GM18873 (cell line): ENCODE results near the gene FBXO27.
"Not testable (repeated sequence)": the region's sequence is repeated elsewhere in the genome, so short reads cannot be mapped to it uniquely, and the experiment has no call there.

Experiments used
- ATAC-seq: cut with Tn5 transposase; IDR thresholded peaks from one replicate; pipeline ENCODE4 v1.9.1; 2021; ENCODE audit warnings: mild to moderate bottlenecking, moderate library complexity, moderate number of reproducible peaks; ENCODE audit not compliant: unreplicated experiment, low FRiP score

The FBXO27 gene

GRCh38 chr19:39046037-39046821 is 13.9 kb upstream of the FBXO27 start:
- no peak for ATAC-seq

DNA sequence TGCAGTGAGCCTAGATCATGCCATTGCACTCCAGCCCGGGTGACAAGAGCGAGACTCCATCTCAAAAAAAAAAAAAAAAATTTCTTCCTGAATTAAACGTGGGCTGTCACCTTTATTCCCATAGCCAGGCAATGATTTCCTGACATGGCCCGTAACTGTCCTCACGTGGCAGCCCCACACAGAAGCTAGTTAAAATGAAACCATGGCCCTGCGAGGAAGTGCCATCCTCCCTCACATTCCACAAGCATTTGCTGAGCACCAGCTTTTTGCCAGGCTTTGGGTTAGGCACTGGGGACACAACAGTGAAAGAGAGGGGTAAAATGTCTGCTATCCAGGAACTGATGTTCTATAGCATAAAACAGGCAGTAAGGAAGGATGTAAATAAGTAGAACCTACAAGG is 13.2 kb upstream of the FBXO27 start:
- ATAC-seq, result no peak

DNA sequence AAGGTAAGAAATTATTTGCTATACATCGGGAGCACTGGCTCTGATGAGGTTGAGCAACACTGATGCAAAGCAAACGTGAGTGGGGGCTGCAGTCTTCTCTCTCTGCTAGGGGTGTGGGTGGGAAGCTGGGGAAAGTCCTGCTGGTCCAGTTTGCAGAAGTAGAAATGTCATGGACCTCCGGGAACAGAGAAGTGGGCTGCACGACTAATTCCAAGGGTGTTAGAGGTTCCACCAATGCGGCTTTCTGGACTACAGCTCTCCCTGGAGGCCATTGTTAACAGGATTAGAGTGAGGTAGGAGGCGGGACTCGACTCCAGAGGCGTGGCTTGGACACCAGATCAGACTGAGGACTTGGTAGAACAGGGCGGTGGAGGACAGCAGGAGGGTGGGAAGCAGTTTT is 5.7 kb upstream of the FBXO27 start:
- no peak for ATAC-seq

DNA sequence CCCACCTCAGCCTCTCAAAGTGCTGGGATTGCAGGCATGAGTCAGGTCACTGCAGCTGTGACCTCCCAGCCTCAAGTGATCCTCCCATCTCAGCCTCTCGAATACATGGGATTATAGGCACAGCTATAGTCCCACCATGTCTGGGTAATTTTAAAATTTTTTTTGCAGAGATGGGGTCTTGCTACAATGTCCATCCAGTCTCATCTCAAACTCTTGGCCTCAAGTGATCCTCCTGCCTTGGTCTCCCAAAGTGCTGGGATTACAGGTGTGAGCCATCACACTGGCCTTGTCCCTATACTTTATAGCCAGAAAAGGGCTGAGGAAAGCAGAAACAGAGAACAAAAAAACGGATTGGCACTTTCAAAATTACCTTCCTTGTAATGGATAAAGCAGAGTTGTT is 4.8 kb upstream of the FBXO27 start:
- no peak for ATAC-seq

GRCh38 chr19:39036581-39036980 is 4.2 kb upstream of the FBXO27 start:
- ATAC-seq, result no peak

DNA sequence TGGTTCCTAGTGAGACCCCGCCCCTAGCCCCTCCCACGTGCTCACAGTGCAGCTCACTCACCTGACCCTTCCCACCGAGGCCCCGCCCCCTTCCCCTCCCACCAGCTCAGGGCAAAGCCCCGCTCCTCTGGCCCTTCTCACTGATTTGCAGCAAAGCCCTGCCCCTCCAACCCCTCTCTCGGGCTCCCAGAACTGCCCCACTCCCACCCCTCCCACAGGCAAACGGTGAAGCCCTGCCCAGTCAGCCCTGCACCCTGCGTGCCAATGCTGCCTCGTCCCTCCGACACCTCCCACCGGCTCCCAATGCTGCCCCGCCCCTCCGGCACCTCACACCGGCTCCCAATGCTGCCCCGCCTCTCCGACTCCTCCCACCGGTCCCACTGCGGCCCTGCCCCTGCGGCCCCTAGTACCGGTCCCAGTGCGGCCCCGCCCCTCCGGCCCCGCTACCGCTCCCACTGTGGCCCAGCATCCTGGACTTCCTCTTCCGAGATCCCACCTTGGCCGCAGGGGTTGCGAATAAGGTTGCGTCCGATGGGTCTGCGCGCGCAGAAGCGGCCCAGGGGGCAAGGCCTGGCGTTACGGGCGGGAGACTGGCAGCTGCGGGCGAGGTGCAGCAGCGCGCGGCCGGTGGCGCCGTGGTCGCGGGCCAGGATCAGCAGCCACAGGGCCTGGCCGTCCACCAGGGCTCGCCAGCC is 834 bp downstream of the FBXO27 start:
- ATAC-seq, result no peak

GRCh38 chr19:39030854-39031367 is 1.4 kb downstream of the FBXO27 start:
- no peak for ATAC-seq

DNA sequence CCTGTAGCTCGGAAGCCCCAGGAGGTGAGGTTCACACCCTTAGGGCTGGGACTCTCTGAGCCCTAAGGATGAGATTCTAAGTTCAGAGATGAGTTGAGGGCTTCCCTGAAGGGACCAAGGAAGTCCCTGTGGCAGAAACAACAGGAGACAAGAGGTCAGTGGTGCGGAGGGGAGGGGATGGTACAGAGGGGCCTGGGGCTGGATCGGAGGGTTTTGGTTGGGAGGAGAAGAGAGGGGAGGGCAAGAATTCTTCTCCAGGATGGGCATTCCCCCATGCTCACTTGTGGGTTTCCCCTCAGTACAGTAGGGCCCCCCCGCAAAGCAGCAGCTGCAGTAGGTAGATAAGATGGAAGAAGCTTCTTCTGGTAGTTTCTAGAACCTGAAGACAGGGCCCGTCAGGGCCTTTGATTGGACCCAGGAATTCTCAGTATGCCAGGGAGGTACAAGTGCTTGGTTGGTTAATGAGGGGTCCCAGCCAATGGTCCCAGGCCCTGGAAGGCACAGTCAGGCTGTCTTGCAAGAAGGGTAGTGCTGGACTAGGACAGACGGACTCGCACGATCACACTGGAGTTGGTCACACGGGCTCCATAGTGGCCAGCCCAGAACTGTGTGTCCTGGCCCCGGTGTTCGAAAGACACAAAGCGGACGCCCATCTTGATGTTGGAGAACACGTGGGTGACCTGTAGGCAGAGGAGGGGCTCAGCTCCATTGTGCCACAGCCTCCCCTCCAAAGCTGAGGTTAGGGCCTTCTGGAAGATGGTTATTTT is 7.3 kb downstream of the FBXO27 start:
- ATAC-seq, result no peak

DNA sequence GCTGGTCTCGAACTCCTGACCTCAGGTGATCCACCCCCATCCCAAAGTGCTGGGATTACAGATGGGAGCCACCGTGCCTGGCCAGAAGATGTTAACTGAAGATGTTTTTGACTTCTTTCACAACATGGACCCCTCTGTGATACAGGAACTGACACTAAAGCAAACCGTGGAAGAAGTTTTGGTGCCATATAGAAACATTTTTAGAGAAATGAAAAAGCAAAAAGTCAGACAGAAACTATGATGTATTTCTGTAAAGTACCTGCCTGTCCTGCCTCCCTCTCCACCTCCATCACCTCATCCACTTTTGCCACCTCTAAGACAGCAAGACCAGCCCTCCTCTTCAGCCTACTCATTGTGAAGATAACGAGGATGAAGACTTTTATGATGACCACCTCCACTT is 11.3 kb downstream of the FBXO27 start:
- no peak for ATAC-seq

DNA sequence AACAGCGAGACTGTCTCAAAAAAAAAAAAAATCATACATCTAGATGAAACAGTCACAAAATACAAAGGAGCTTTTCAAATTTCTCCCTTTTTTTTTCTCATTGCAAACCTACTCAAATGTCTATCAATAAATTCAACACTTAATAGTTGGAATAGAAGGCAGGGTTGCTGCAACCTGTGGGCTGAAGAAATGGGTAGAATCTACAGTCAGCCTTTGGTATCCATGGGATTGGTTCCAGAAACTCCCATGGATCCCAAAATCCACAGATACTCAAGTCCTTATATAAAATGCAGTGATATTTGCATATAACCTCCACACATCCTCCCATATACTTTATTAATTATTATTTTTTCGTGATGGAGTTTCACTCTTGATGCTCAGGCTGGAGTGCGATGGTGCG is 14.7 kb downstream of the FBXO27 start:
- no peak for ATAC-seq

DNA sequence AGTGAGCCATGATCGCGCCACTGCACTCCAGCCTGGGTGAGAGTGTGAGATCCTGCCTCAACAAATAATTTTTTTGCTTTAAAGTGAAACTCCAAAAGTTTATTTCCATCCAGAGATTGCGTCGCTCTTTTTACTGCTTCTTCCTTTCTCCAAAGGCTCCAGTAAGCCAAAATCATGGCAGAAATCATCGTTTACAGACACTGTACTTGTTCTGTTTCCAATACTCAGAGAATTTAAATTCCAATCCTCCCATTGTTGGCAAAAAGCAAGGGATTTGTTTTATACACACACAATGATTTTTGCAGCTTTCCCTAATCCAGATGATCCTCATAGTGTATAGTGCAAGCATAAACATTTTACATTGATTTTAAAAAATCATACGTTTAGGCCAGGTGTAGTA is 15.3 kb downstream of the FBXO27 start:
- no peak for ATAC-seq

DNA sequence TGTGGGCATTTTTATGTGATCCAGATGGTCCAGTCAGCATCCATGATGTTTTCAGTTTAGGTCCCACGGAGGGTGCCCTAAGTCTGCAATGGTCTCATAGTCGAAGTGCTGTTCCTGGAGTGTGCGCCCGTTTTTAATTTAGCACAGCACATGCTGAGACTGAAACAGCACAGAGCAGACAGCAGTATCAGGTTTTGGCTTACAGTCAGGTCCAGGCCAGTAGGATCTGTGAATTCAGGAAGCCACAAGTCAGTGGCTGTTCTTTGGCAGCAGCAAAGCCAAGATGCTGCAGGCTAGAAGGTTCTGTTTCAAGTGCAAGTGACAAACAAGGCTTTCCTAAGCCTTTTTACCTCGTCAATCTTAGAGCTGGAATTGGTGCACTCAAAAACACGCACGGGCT is 18.3 kb downstream of the FBXO27 start:
- no peak for ATAC-seq

- no peak for ATAC-seq
Measured at GRCh38 chr19:39009001-39009400, 23.3 kb downstream of the FBXO27 start.

DNA sequence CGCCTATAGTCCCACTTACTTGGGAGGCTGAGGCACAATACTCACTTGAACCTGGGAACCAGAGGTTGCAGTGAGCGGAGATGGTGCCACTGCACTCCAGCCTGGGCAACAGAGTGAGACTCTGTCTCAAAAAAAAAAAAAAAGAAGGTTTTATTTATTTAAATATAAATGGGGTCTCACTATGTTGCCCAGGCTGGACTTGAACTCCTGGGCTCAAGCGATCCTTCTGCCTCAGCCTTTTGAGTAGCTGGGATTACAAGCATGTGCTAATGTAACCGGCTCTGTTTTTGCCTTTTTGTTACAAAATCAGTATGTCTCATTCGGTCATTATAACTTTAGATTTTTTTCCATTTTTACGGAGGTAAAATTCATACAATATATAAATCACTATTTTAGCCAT is 24.2 kb downstream of the FBXO27 start:
- no peak for ATAC-seq

DNA sequence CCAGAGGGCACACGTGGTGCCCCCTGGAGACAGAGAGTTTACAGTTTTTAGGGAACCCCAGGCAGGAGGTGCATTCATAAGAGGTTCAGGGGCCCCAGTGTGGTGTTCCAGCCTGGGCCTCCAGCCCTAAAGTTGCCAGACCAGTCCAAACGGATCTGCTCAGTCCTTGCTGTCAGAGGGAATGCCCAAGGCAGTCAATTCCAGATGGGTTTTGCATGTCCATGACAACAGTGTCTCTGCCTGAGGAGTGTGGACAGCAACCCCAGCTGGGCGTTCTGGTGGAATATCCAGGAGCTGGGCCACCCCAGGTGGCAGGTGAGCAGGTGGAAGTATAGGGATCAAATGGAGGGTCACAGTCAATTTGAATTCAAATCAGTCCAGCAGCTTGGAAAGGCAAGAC is 25.3 kb downstream of the FBXO27 start:
- no peak for ATAC-seq

- no peak for ATAC-seq
Measured at GRCh38 chr19:39004403-39004802, 27.9 kb downstream of the FBXO27 start.

- ATAC-seq, result no peak
Measured at GRCh38 chr19:39003796-39004195, 28.6 kb downstream of the FBXO27 start.

DNA sequence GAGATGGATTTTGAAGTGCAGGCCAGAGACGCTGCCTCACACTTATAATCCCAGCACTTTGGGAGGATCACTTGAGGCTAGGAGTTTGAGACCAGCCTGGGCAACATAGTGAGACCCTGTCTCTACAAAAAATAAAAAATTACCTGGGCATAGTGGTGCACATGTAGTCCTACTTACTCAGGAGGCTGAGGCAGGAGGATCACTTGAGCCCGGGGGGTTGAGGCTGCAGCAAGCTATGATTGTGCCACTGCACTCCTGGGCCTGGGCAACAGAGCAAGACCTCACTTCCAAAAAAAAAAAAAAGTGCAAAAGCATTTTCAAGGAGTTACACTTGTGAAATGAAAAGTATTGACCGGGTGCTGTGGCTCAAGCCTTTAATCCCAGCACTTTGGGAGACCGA is 29.2 kb downstream of the FBXO27 start:
- no peak for ATAC-seq

GRCh38 chr19:39001041-39001440 is 31.3 kb downstream of the FBXO27 start:
- no peak for ATAC-seq

GRCh38 chr19:38997576-38997975 is 34.8 kb downstream of the FBXO27 start:
- ATAC-seq, result not testable (repeated sequence)

- ATAC-seq, result no peak
Measured at GRCh38 chr19:38993271-38993670, 39.1 kb downstream of the FBXO27 start.
